ENCODE data around the gene ZNF827.

Gene ZNF827

GRCh38 chr4:145786830-145787229, 151.8 kb downstream of the ZNF827 start:
- no peak for DNase-seq

- peak; percentile 22 for DNase-seq
Measured at GRCh38 chr4:145786261-145786660, 152.4 kb downstream of the ZNF827 start.

GRCh38 chr4:145785391-145786008, 153.1 kb downstream of the ZNF827 start:
- no peak for DNase-seq

GRCh38 chr4:145784036-145784435, 154.6 kb downstream of the ZNF827 start:
- no peak for DNase-seq

GRCh38 chr4:145782756-145783155, 155.9 kb downstream of the ZNF827 start:
- DNase-seq: no peak

- DNase-seq: no peak
Measured at GRCh38 chr4:145781351-145781750, 157.3 kb downstream of the ZNF827 start.

- DNase-seq: no peak
Measured at GRCh38 chr4:145779319-145779801, 159.3 kb downstream of the ZNF827 start.

GRCh38 chr4:145776208-145776607, 162.4 kb downstream of the ZNF827 start:
- DNase-seq: no peak

- DNase-seq: no peak
Measured at GRCh38 chr4:145775406-145775805, 163.2 kb downstream of the ZNF827 start.

- DNase-seq: no peak
Measured at GRCh38 chr4:145774473-145774872, 164.2 kb downstream of the ZNF827 start.

GRCh38 chr4:145773581-145774234, 164.9 kb downstream of the ZNF827 start:
- DNase-seq: no peak

GRCh38 chr4:145772347-145772746, 166.3 kb downstream of the ZNF827 start:
- DNase-seq: no peak

GRCh38 chr4:145770124-145770523, 168.5 kb downstream of the ZNF827 start:
- DNase-seq: no peak

- DNase-seq: no peak
Measured at GRCh38 chr4:145769450-145770037, 169.1 kb downstream of the ZNF827 start.

- DNase-seq: no peak
Measured at GRCh38 chr4:145766273-145766672, 172.3 kb downstream of the ZNF827 start.

- DNase-seq: no peak
Measured at GRCh38 chr4:145763399-145763798, 175.2 kb downstream of the ZNF827 start.

- no peak for DNase-seq
Measured at GRCh38 chr4:145762719-145763118, 175.9 kb downstream of the ZNF827 start.

- DNase-seq: no peak
Measured at GRCh38 chr4:145760961-145761929, 177.4 kb downstream of the ZNF827 start.

GRCh38 chr4:145760176-145760575, 178.4 kb downstream of the ZNF827 start:
- no peak for DNase-seq

- DNase-seq: no peak
Measured at GRCh38 chr4:145757188-145757587, 181.4 kb downstream of the ZNF827 start.

- no peak for DNase-seq
Measured at GRCh38 chr4:145756244-145756643, 182.4 kb downstream of the ZNF827 start.

GRCh38 chr4:145755802-145756201, 182.8 kb downstream of the ZNF827 start:
- no peak for DNase-seq

- no peak for DNase-seq
Measured at GRCh38 chr4:145743641-145744040, 195.0 kb downstream of the ZNF827 start.
